HG02852 (cell line): Measurements from ENCODE around the gene SCML1.

Source experiments
- ATAC-seq: cut with Tn5 transposase; IDR thresholded peaks from one replicate; pipeline ENCODE4 v1.9.1; 2021; ENCODE audit warnings: mild to moderate bottlenecking, moderate library complexity; ENCODE audit not compliant: unreplicated experiment

The SCML1 gene, protein sequence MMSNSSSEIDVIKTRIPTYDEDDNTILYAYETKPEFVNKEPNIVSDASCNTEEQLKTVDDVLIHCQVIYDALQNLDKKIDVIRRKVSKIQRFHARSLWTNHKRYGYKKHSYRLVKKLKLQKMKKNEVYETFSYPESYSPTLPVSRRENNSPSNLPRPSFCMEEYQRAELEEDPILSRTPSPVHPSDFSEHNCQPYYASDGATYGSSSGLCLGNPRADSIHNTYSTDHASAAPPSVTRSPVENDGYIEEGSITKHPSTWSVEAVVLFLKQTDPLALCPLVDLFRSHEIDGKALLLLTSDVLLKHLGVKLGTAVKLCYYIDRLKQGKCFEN

DNA sequence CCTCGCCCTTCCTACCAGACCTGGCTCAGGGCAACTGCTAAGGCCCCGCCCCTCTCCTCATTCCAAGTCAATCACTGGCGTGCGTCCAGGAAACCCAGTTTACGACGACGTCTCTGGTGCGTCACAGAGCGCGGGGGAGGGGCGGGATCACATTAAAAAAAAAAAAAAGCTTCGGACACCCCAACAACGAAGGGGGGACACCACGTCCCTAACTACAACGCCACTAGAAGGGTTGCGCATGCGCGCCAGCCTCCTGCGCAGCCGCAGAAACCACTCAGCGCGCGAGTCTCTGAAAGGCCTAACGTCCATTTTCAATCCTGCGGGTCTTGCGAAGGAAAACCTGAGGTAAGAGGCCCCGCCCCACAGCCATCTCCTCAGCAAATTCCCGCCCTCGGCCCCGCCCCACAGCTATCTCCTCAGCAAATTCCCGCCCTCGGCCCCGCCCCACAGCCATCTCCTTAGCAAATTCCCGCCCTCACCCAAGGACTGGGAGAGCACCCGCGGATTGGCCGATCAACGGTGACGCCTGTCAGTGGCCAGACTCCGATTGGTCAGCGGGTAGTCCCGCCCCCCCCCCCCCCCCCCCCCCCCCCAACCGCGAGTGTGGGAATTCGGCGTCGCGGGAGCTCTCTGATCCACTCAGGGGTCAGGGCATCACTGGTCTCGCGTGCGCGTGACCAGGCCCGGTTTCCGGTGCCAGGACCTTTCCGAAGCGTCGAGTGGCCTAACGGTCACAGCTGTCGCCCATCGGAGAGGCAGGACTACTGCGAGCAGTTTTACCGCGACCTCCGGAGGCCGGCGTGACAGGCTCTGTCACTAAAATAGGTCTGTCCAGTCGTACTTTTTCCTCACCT, at the start of gene SCML1:
TSS of gene SCML1 (plus strand) at position 638 of the 854 bp plus-strand sequence. CDS start 6,694 bp downstream, outside the sequence.
- ATAC-seq = peak; percentile 77

DNA sequence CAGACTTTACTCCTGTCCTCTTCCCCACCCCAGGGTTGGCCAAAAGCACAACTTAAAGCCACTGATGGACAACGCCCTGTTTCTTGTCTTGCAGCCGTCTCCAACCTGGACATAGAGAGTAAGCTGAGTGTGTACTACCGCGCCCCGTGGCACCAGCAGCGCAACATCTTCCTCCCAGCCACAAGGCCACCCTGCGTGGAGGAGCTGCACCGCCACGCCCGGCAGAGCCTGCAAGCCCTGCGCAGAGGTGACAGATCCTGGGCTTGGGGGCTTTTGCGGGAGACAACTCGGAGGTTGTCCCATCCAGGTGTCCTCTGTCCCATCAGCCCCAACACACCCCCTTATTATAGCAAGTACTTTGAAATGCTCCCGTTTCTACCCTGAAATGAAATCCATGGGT, 49.6 kb upstream of the SCML1 start:
- ATAC-seq = no peak

DNA sequence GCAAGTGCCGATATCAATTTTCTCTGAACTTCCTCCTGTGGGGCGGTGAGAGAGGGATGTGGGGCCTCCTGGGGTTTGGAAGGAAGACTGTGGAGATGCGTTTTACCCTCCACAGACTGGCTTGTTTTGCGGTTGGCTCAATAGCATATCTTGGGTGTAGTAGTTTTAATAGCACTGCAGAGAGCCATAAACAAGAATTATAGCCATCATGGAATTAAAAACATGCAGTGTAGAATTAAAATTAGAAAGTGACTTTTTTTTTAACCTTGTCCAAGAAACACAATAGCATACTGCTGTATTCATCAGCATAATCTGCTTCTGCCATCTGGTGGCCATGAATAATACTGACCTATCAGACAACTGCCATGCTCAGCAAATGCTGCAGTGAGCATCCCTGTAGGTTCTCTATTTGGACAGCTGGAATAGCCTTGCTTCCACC, 47.3 kb upstream of the SCML1 start:
- peak; percentile 75 for ATAC-seq

DNA sequence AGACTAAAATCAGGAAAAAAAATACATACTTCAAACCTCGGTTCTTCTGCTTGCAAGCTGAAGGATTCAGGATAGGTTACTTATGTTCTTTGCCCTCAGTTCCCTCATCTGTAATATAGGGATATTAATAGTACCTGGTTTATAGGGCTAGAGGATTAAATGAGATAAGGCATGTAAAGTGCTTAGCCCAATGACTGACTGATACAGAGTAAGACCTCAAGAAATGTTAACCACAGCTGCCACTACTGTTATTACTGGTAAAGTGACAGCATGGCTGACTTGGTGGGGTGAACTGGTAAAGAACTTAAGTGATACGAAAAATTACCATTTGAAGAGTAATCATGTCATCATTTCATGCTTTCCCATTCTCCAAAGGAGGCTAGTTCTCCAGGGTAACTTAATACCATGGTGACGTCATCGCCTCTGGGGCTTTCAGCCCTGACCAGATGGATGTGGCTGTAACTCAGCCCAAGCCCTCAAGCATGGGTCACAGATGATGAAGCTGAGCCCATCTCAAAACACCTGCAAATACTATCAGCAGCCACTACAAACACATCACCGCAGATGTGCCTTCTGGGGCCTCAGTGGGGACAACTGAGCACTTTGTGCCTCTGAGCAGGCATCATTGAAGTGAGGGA, 44.5 kb upstream of the SCML1 start:
- no peak for ATAC-seq

DNA sequence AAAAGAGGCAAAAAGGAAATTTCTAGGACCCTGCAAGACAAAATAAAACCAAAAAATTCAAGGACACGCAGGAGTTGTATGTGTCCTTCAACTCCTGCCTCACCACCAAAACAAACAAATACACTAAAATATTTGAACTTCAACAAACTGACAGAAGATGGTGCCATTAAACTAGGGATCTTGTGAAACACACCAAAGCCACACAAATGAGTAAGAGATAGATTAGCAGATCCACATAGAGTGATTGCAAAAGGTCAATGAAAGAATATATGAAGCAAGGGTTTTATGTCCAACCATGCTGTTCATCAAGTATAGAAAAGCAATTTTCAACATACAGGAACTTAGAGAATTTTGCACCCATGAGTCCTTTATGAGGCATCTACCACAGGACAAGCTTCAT, 40.1 kb upstream of the SCML1 start:
- no peak for ATAC-seq

DNA sequence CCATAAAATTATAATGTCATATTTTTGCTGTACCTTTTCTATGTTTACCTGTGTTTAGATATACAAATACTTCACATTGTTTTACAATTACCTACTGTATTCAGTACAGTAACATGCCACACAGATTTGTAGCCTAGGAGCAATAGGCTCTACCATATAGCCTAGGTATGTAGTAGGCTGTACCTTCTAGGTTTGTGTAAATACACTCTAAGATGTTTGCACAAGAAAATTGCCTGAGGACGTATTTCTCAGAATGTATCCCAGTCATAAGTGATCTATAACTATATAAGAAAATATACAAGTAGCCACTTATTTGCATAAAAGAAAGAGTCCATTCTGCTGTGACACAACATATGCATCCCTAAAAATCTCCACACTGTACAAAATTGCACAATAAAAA, 36.3 kb upstream of the SCML1 start:
- ATAC-seq = no peak

DNA sequence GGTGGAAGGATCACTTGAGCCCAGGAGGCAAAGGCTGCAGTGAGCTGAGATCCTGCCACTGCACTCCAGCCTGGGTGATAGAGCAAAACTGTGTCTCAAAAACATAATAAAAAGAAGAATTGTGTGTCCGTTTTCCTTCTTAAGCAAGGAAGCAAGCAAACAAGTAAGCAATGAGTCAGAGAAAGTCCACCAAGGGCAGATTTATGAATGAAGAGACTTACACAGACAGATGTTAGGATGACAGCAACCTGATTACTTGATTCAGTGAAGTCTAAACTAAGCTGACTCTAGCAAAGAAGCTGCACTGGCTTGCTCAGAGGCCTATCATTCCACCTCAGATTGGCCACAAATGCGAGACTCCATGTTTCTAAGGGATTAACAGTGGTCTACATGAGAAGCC, 34.1 kb upstream of the SCML1 start:
- ATAC-seq = no peak

DNA sequence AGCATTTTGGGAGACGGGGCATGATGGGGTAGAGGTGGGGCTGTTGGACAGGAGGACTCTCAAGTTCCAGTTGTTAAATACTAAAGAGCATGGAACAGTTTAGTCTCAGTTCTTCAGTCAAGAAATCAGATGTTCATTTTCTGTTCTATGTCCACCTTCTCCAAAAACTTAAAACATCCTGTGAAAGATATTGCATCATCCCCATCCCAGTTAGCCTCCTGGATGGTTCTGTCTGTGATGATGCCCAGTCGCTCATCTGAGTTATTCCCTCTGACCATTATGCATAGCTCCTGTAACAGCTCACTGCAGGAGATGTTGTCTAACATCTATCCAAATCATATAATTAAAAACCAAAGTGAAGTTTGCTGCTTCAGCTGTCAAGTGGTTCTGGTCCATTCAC, 32.1 kb upstream of the SCML1 start:
- no peak for ATAC-seq

DNA sequence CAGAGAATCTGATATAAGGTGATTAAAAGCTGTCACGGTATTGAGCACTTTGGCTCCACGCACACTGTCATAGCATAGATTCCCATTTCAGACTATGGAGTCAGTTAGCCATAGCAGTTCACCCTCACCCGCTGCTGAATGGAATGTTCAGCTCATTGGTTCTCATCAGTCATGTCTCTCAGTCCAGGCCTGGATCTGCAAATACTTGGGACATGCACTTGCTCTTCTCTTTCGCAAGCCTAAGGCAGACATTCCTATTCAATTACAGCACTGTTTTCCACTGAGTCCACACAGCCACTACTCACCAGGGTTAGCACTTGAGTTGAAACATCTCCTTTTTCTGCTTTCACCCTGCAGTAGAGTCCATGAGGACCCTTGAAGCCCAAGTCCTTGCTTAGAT, 30.6 kb upstream of the SCML1 start:
- ATAC-seq = no peak

DNA sequence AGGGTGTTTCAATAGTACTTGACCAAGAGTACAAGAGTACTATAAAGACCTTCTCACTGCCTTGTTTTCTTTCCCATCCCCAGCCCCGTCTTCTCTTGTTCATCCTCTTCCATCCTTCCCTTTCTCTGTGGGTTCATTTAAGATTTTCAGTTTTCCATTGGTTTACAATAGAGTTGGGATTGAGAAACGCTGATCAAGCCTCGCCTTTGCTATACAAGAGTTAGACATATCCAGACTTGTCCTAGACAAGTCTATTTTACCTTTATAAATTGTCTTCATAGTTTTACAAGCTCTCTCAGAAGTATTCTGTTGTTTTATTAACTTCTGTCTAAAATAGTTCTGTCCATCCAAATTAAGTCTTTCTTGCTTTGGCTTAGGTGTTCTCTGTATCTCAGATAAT, 29.6 kb upstream of the SCML1 start:
- ATAC-seq = no peak

DNA sequence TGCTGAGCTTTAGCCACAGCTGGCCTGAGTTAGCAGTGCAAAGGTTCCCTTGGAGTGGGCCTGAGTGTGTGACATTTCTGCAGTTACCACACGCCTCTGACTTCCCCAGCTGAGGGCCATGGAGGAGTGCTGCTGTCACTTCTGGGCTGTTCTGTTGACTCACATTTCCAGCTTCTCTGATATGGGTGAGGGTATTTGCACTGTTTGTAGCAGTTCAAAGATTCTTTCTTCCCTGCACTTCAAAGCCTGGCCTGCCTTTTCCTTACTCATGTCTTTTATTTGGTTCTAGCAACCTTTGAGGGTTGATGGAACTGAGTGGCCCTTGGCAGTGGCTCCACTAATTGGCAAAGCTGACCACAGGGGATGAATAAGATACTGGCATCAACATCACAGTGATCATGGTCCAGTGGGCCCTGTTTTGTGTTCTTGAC, 26.4 kb upstream of the SCML1 start:
- ATAC-seq = no peak

DNA sequence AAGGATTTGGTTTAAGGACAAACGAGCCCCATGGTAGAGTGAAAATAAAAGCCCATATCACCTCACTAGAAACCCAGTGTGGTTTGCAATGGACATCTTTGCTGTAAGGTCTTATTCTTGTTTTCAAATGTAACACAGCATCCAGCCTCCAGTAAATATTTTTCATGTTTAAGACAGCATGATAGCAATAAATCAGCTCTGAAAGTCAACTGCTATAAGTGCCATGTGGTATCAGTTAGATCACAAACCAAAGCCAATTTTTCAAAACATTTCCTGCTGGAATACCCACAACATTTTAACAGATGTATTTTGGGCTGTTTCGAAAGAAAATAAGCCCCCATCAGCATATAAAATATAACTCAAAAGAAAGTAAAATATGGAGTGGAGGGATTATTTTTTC, 24.0 kb upstream of the SCML1 start:
- no peak for ATAC-seq

DNA sequence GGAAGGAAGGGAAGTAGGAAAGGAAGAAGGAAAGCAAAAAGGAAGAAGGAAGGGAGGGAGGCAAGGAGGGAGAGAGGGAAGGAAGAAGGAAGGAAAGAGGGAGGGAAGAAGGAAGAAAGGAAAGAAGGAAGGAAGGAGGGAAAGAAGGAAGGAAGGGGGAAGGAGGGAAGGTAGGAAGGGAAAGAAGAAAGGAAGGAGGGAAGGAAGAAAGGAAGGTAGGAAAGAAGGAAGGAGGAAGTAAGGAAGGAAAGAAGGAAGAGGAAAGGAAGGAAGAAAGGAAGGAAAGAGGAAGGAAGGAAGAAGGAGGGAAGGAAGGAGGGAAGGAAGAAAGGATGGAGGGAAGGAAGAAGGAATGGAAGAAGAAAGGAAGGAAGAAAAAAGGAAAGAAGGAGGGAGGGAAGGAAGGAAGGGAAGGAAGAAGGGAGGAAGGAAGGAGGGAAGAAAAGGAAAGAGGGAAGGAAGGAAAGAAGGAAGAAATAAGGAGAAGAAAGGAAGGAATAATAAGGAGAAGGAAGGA, 18.6 kb upstream of the SCML1 start:
- ATAC-seq = no peak

DNA sequence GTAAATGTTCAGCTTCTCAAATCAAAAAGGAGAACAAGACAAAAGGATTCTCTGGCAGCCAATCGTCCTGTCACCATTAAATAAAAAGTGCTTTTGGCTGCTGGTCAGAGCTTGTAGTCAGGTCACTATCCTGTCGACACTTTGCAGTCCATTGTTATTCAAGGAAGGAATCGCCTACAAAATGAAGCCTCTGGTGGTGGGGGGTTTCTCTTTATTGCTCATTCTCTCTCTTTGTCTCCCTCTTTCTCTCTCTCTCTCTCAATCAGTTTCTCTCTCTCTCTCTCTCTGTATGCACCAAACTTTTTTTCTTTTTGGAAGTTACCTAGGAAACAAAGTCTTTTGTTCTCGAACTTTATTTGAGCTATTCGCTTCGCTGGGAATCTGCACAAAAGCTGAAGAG, 17.6 kb upstream of the SCML1 start:
- no peak for ATAC-seq

DNA sequence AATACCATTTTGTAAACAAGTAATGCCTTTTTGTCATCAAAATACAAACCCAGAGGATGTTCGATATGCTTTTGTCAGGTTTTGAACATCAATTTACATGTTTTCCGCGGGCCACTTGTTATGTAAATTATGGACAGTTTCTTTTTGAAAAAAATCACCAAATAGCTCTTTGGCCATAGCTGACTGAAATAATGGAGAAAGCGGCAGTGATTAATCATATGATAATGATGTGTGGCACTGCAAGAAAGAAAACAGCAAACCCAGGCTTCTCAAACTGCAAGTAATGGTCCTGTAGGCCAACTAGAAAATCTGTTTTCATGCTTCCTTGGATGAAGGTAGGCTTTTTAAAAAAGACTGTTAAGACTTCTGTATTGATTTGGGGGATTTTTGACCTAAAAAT, 15.6 kb upstream of the SCML1 start:
- ATAC-seq = no peak

DNA sequence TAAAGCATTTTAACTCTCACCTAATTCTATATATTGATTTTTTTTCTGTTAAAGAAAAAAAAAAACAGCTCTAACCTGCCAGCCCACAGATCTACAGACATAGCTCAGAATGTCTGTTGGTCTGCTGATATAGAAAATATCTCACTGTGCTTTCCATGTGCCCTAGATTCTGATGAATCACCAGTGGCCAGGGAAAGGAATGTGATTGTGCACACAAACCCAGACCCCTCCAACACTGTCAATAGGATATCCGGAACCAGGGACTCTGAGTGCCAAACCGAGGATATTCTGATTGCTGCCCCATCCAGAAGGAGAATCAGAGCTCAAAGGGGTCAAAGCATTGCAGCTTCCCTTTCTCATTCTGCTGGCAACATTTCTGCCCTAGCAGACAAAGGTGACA, 12.1 kb upstream of the SCML1 start:
- no peak for ATAC-seq

DNA sequence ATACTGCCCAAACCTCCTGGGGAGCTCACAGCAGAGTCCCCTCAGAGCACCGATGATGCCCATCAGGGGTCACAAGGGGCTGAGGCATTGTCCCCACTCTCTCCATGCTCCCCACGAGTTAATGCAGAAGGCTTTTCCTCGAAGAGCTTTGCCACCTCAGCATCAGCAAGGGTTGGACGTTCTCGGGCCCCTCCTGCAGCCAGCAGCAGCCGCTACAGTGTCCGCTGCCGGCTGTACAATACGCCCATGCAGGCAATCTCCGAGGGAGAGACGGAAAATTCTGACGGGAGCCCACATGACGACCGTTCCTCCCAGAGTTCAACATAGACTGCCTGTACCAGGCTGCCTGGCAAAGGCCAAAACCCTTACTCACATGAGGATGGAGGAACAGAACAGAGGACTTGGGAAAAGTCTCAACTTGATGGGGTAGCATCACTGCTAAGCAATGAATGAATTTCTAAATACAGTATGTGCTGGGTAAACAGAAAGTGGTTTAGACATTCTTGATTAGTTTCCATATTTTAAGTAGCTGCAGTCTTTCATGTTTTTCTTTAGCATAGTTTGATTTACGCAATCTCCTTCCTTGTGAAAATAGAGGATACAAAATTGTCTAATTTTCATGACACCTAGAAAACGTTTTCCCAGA, 5.0 kb upstream of the SCML1 start:
- ATAC-seq = no peak

DNA sequence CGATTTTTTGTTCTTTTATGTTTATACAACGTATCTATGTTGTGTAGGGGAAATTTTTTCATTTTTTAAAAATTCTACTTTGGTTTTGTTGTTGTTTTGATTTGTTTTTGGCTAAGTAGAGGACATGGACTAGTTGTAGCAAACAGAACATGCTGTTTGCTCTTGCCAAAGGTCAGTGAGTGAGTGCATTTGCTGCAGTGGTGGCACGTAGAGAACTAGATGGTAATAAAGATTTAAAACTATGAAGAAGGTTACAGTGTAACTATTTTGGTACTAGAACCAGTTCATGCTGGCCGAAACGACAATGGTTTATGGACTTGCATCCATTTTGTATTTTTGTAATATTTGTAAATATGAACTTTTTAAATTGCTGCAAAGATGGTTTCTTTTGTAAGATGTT, 1.9 kb upstream of the SCML1 start:
- no peak for ATAC-seq

DNA sequence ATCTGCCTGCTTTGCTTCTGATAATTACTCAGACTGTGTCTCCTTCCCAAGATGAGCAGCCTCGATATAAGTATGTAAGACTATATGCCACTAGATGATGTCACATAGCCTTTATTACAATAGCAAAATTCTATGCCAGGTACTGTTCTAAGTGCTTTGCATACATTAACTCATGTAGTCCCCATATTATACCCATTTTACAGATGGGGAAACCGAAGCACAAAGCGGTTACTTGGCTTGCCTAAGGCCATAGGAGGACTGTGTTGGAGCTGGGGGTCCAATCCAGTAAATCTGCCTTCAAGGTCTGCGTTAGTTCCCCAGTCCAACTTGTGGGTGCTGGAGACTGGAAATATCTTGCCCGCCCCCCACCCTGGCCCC, 826 bp upstream of the SCML1 start:
- no peak for ATAC-seq

DNA sequence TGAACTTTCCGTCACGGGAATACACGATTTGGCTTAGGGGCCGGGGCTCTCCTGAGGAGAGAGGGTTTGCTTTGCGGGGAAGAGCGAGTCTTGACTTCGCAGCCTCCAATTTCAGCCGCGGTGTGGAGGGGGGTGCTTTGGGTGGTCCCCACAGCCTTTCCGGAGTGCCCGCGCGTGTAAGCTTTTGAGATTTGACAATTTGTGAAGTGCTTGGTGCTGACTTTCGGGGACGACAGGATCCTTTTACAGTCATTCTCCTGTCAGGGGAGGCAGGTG, 355 bp downstream of the SCML1 start:
- ATAC-seq = no peak

DNA sequence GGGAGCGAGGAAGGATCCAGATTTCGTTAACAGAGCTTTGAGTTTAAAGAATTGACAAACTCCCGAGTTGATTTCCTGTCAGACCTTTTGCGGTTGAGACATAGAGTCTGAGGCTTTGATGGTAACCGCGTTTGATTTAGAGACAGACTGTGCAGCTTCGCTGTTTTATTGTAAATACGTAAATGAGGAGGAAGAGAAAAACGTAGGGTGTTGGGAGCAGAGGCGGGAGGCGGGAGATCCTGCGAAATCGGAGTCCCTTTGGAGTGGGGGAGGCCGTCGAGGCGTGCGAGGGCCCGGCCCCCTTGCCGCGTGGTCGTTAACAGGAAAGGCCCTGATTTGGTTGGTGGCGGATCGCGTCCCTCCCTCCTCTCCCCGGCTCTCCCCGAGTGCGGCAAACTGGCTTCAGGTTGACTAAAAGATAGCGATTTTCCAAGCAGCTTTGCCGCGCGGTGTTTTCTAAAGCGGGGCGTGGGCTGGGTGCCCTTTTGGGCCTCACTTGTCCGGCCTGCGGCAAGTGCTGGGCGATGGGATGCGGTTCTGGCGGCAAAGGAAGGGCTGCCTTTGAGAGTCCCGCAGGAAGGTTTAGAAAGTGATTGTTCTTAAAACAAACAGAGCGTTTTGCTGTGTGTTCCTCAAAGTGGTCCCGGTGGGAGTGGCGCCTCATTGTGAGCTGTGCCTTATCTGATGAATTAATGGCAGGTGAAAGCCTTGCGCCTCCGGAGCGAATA, 857 bp downstream of the SCML1 start:
- no peak for ATAC-seq
